NCI-H2171 (cell line): ENCODE data around the gene KIF3B.
"Not testable (repeated sequence)": the region's sequence is repeated elsewhere in the genome, so short reads cannot be mapped to it uniquely, and the experiment has no call there.

Experiments
- DNase-seq: peaks from one replicate; lab custom pipeline; 2025; lab: John Stamatoyannopoulos, UW

The KIF3B gene

GRCh38 chr20:32248043-32248442 lies 29.4 kb upstream of the KIF3B start:
- no peak for DNase-seq

DNA sequence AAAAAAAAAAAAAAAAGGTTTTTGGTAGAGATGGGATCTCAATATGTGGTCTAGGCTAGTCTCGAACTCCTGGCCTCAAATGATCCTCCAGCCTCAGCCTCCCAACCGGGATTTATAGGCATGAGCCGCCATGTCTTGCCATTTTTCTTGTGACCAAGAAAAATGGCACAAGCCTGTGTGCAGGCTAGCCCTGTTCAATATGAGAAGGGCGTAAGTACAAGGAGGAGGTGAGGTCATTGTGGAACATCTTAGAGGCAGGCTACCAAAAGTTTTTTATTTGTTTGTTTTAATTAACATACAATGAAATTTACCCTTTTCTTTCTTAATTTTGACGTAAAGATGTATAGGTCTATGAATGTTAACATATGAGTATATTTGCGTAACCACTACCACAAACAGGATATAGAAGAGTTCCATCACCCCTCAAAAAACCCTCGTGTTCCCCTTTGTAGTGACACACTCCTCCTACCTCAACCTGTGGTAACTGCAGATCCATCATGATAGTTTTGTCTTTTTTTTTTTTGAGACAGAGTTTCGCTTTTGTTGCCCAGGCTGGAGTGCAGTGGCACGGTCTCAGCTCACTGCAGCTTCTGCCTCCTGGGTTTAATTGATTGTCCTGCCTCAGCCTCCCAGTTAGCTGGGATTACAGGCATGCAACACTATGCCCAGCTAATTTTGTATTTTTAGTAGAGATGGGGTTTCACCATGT lies 28.3 kb upstream of the KIF3B start:
- DNase-seq = no peak

DNA sequence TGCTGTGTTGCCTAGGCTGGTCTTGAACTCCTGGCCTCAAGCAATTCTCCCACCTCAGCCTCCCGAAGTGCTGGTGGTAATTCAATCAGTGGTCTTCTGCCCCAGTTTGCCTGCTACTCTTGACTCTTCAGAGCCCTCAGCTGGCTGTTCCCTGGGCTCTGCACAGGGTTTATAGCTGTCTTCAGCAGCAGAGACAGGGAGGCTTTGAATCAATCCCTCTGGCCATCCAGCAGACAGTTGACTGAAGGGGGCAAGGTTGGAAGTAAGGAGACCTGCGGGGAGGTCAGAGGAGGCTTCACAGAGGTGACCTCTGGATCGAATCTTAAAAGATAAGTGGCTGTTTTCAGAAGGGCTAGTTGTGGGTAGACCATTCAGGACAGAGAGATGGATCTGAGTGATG lies 26.0 kb upstream of the KIF3B start:
- no peak for DNase-seq

- DNase-seq = no peak
These were observed 25.3 kb upstream of the KIF3B start for GRCh38 chr20:32252189-32252588.

DNA sequence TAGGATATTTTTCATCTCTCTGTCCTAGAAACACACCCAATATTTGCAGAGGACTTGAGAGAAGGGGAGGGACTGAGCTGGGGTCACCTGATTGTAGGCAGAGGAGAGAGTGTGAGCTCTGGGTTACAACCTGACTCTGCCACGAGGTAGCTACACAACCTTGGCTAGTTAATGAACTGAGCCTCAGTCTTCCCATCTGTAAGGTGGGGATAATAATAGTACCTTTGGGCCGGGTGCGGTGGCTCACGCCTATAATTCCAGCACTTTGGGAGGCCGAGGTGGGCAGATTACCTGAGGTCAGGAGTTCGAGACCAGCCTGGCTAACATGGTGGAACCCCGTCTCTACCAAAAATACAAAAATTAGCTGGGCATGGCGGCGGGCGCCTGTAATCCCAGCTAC lies 16.5 kb upstream of the KIF3B start:
- DNase-seq = not testable (repeated sequence)

DNA sequence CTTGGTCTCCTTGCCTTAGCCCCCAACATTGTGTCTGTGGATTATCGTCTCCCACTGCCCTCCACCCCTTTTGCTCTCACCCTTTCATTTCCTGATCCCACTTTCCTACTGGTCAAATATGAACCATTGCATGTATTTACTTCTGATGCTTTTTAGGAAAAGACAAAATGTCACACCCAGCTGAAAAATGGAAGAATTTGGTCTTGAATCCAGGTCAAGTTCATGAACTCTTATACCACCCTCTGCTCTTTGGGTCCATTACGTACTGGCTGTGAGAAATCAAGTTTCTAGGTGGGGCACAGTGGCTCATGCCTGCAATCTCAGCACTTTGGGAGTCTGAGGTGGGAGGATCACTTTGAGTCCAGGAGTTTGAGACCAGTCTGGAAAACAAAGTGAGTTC lies 15.8 kb upstream of the KIF3B start:
- DNase-seq = no peak

- DNase-seq = peak; percentile 71
These were observed 14.0 kb upstream of the KIF3B start for GRCh38 chr20:32263398-32263954.

DNA sequence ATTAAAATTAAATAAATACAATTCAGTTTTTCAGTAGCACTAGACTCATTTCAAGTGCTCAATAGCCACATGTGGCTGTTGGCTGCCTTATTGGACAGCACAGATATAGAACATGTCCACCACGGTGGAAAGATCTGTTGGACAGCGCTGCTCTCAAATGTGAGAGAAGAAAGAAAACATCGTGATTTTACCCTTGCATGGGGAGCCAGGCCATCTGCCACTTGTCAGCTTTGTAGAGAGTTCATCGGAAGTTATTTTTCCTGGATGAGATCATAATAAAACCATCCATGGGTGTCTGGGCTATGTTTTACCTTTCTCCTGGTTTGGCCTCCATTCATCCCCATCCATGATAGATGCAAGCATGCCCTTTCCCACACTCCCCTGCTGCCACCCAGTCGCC lies 5.8 kb upstream of the KIF3B start:
- peak; percentile 29 for DNase-seq

- no peak for DNase-seq
These were observed 3.1 kb upstream of the KIF3B start for GRCh38 chr20:32274359-32274758.

GRCh38 chr20:32275163-32275562 lies 2.3 kb upstream of the KIF3B start:
- DNase-seq = not testable (repeated sequence)

DNA sequence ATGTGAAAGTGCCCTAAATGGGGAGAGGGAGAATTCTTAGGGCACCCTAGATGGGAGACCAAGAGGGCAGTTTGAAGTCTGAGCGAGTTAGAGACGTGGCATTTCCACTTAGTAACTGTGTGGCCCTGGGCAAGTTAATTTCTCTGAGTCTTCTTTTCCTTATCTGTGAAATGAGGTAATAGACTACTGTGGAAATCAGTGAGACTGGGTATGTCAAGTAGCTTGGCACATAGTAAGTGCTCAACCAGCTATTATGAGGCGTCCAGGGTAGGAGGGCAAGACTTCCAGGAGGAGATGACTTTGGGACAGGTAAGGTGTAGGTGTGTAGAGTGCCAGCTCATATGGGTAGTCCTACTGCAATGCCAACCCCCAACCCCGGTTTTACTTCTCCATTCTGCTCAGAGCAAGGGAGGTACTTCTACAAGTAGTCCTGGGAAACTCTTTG lies 770 bp downstream of the KIF3B start:
- no peak for DNase-seq

- DNase-seq = no peak
These were observed 4.3 kb downstream of the KIF3B start for GRCh38 chr20:32281711-32282110.

GRCh38 chr20:32282461-32282860 lies 5.0 kb downstream of the KIF3B start:
- peak; percentile 90 for DNase-seq

- no peak for DNase-seq
These were observed 7.7 kb downstream of the KIF3B start for GRCh38 chr20:32285082-32285620.

- DNase-seq = no peak
These were observed 8.3 kb downstream of the KIF3B start for GRCh38 chr20:32285621-32286371.

DNA sequence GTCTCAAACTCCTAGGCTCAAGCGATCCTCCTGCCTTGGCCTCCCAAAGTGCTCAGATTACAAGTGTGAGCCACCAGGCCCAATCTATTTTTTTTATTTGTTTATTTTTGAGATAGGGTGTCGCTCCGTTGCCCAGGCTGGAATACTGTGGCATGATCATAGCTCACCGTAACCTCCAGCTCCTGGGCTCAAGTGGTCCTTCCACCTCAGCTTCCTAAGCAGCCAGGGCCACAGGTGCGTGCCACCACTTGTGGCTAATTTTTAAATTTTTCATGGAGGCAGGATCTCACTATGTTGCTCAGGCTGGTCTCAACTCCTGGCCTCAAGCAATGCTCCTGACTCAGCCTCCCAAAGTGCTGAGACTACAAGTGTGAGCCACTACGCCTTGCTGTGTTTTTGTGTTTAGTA lies 9.8 kb downstream of the KIF3B start:
- DNase-seq = no peak

GRCh38 chr20:32288225-32288849 lies 10.9 kb downstream of the KIF3B start:
- no peak for DNase-seq

DNA sequence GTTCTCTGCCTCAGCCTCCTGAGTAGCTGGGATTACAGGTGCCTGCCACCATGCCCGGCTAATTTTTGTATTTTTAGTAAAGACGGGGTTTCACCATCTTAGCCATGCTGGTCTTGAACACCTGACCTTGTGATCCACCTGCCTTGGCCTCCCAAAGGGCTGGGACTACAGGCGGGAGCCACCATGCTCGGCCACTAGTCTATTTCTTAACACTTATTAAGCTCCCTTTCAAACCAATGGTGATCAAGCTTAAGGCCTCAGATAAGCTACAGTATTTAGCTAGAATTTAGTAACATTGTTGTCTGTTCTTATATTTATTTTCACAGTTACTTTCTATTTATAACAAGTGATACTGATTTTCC lies 11.8 kb downstream of the KIF3B start:
- not testable (repeated sequence) for DNase-seq

- no peak for DNase-seq
These were observed 12.4 kb downstream of the KIF3B start for GRCh38 chr20:32289661-32290431.

DNA sequence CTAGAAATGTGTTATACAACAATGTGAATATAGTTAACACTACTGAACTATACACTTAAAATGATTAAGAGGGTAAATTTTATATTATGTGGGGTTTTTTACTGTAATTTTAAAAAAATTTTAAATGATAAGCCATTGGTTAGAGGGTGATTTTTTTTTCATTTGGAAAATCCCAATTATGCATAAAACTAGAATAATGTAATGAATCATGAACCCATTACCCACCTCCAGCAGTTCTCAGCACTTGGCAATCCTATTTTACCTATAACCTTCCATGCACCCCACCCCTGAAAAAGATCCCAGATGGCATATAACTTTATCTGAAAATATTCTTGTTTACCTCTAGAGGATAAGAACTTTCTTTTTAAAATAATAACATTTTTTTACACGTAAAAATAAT lies 13.7 kb downstream of the KIF3B start:
- DNase-seq = no peak

GRCh38 chr20:32292548-32292947 lies 15.1 kb downstream of the KIF3B start:
- DNase-seq = no peak

- no peak for DNase-seq
These were observed 16.6 kb downstream of the KIF3B start for GRCh38 chr20:32294071-32294470.
